ENCODE data around the gene COL12A1. TPM values are rescaled to one million over a fixed set of nuclear protein-coding genes. Genes with fewer than 3 reads are reported as not detected.

Gene COL12A1
- total RNA-seq, 4 donors from 2014 or later, result 136 to 423 (median 275) TPM

DNA sequence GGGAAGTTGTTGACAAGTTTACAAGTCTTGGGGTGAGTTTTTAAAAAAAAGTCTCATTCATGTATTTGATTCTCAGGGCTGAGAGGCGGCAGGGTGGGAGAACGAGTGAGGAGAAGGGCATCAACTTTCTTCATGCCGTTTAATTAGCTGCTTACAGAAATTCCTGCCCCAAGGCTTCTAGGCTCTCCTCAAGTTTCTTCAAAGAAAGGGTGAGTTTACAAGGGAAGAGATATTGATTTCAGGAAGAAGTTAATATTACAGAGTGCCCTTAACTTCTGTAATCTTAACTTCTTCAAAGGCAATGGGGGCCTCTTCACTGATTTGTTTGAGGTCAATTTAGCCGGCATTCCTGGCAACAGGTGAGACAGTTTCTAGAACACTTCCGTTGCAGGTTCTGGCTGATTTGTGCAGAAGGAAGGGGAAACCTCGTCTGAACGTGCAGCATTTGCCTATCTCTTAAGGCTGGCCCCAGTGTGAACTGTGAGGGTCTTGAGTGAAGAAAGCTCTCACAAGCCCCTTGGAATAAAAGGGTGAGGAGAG, 3.4 kb upstream of the COL12A1 start:
- intact Hi-C loops (cut with DNase I; ENCODE audit: low total_unique reads), result no loop called here
- Histone ChIP-seq H3K27ac (no peak overlapping the region), H3K4me1 (peaks cover 0 to 12% of the 10 kb centered on the region in 2 donors), H3K4me3 (no peak overlapping the region), H3K36me3 (no peaks in the 10 kb centered on the region), H3K27me3 (no peaks in the 10 kb centered on the region), H3K9me3 (no peaks in the 10 kb centered on the region)
- TF ChIP-seq POLR2A (IDR thresholded peaks at IDR 0.05), result no peak
- TF ChIP-seq, protein P1, sequence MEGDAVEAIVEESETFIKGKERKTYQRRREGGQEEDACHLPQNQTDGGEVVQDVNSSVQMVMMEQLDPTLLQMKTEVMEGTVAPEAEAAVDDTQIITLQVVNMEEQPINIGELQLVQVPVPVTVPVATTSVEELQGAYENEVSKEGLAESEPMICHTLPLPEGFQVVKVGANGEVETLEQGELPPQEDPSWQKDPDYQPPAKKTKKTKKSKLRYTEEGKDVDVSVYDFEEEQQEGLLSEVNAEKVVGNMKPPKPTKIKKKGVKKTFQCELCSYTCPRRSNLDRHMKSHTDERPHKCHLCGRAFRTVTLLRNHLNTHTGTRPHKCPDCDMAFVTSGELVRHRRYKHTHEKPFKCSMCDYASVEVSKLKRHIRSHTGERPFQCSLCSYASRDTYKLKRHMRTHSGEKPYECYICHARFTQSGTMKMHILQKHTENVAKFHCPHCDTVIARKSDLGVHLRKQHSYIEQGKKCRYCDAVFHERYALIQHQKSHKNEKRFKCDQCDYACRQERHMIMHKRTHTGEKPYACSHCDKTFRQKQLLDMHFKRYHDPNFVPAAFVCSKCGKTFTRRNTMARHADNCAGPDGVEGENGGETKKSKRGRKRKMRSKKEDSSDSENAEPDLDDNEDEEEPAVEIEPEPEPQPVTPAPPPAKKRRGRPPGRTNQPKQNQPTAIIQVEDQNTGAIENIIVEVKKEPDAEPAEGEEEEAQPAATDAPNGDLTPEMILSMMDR (IDR thresholded peaks at IDR 0.05), result no peak
- DNase-seq, result no peak

DNA sequence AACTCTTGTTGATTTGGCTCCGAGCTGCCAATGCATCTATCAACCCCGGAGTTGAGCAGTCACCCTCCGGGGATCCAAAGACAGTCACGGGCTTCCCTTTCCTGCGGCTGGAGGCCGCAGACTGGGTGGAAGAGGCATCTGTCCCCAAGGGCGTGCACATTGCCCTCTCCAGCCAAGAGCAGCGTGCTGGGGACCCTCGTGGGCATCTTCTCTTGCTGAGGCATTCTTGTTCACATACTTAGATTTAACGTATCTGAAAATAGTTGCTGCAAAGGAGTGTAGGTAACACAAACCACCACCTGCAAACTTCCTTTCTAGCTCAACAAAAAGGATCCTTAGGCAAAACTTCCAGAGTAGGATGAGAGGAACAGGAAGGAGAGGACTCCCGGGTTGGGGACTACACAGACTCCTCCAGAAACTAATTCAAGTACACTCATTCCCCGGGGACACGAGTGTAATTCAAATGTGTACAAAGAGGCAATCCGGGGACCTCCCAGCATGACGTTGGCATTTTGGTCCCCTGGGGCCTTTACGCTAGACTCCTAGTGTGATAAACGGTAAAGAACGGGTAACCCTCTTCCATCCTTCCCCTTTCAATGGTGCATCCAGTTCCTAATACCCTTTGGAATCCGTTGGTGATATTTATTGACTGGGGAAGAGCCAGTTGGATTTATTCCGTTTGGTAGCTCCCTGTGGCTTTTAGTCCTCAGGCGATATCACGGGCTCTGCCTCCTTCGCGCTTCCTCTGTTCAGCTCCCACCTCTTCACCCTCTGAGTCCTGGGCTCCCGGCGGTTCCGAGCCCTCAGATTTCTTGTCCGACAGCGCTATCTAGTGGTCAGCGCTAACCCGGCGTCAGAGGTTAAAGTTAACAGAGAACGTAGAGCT, 2.7 kb upstream of the COL12A1 start:
- H3K9me3 ChIP-seq, result no peaks in the 10 kb centered on the region
- H3K36me3 ChIP-seq, result no peaks in the 10 kb centered on the region
- DNase-seq, result peak; percentile 90 to 92
- no peak for TF ChIP-seq POLR2A (IDR thresholded peaks at IDR 0.05)
- TF ChIP-seq, protein P1 (IDR thresholded peaks at IDR 0.05), result peak; percentile 82 to 94 (median 86)
- no peak overlapping the region for H3K4me3 ChIP-seq
- H3K27me3 ChIP-seq, result no peaks in the 10 kb centered on the region
- peaks cover 0 to 12% of the 10 kb centered on the region in 2 donors for H3K4me1 ChIP-seq
- intact Hi-C loops (cut with DNase I; ENCODE audit: low total_unique reads), result no loop called here
- H3K27ac ChIP-seq, result peak overlapping the region; percentile 79 to 91

- peak; percentile 31 to 56 for DNase-seq
- peak overlapping the region; percentile 53 to 73 for H3K4me3 ChIP-seq
- H3K4me1 ChIP-seq, result peaks cover 0 to 12% of the 10 kb centered on the region in 2 donors
- no peaks in the 10 kb centered on the region for H3K9me3 ChIP-seq
- no peaks in the 10 kb centered on the region for H3K36me3 ChIP-seq
- intact Hi-C loops (cut with DNase I; ENCODE audit: low total_unique reads), result no loop called here
- peak overlapping the region; percentile 91 to 94 for H3K27ac ChIP-seq
- no peak for TF ChIP-seq POLR2A (IDR thresholded peaks at IDR 0.05)
- TF ChIP-seq, protein P1 (IDR thresholded peaks at IDR 0.05), result no peak
- no peaks in the 10 kb centered on the region for H3K27me3 ChIP-seq
Observed at GRCh38 chr6:75206576-75207342, 906 bp upstream of the COL12A1 start.

DNA sequence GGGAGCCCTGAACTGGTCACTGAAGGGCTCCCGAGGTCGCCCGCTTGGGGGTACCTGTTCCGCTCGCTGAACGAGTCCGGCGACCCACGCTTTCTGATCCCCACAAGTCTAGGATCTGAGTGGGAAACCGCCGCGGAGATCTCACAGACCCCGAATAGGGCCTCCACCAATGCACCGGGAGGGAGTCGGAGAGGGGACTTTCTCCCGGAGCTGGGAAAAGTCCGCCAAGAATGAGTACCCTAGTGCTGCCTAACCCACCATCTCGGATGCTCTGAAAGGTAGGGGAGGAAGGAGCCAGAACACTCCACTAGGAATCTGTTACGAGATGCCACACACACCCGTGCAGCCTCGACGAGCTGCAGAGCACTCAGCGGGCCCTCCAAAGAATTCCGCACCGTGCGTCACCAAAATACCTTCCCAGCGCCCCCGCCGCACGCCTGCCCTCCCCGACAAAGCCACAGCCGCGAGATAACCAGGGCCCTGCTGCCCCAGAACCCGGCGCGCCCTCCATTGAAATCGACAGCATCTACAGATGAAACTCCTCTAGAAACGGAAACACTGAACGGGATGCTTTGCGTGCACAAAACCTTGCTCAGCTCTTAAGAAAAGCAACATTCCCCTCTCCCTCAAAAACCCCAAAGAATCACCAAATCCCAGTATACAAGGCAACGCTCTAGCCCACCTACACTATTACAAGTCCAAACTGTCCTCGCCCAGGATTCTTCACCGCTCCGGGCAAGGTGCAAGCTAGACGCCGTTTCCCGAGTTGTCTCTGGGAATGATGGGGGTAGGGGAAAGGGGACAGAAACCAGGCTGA, 686 bp downstream of the COL12A1 start:
- H3K36me3 ChIP-seq, result no peaks in the 10 kb centered on the region
- TF ChIP-seq POLR2A (IDR thresholded peaks at IDR 0.05), result peak in 1 of 2 donors; percentile 14
- TF ChIP-seq, protein P1 (IDR thresholded peaks at IDR 0.05), result no peak
- DNase-seq, result peak; percentile 69 to 73
- no peaks in the 10 kb centered on the region for H3K9me3 ChIP-seq
- intact Hi-C loops (cut with DNase I; ENCODE audit: low total_unique reads), result no loop called here
- H3K4me3 ChIP-seq, result peak overlapping the region; percentile 53 to 73
- H3K27ac ChIP-seq, result peak overlapping the region; percentile 91 to 94
- H3K4me1 ChIP-seq, result peaks cover 0 to 5% of the 10 kb centered on the region in 2 donors
- no peaks in the 10 kb centered on the region for H3K27me3 ChIP-seq
